ENCODE results near the gene MINDY1. TPM values are rescaled to one million over a fixed set of nuclear protein-coding genes. Genes with fewer than 3 reads are reported as not detected.

Gene MINDY1
- total RNA-seq, 1 experiment from 2014 or later: 15.8 TPM

DNA sequence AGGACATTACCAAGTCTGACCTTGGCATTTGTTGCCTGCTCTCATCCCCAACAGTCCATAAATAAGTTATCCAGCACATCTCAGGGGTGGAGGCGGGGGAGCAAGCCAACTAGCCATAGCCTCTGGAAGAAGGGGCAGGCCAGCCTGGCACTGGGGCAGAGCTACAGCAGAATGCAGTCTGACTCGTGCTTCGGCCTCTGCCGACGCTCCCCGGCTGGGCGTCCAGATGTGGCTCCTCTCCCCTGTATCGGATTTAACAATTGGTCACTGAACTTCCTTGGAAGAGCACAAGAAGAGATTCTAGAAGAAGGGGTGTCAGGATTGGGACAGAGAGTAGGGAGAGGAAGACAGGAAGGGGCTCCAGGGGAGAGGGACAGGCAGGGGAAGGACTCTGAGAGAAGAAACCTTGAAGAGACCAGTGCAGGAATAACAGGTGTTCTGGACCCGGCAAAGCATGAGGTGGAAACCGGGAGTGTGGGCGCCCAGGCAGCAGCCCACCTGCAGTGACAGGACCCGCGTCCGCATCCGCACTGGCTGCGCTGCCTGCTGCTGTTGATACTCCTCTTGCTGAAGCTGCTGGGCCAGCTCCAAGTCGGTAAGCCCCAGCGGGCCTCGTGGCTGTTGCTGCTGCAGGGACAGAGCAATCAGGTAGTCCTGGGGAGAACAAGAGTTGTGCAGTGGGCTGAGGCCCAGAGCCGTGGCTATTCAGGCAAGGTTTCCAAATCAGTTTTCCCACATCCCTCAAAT, 9.4 kb downstream of the MINDY1 start:
- no peaks in the 10 kb centered on the region for H3K9me3 ChIP-seq (ENCODE audit: control insufficient read depth, insufficient read depth, low read depth, low read length)
- TF ChIP-seq SIN3A (IDR thresholded peaks at IDR 0.05; ENCODE audit: borderline replicate concordance, insufficient read depth, low read depth, low read length) (no peak), POLR2AphosphoS5 (IDR thresholded peaks at IDR 0.05; ENCODE audit: low read depth, low read length) (no peak), TCF7L2 (IDR thresholded peaks at IDR 0.05; ENCODE audit: low read depth, low read length) (no peak)
- TF ChIP-seq, protein P1, sequence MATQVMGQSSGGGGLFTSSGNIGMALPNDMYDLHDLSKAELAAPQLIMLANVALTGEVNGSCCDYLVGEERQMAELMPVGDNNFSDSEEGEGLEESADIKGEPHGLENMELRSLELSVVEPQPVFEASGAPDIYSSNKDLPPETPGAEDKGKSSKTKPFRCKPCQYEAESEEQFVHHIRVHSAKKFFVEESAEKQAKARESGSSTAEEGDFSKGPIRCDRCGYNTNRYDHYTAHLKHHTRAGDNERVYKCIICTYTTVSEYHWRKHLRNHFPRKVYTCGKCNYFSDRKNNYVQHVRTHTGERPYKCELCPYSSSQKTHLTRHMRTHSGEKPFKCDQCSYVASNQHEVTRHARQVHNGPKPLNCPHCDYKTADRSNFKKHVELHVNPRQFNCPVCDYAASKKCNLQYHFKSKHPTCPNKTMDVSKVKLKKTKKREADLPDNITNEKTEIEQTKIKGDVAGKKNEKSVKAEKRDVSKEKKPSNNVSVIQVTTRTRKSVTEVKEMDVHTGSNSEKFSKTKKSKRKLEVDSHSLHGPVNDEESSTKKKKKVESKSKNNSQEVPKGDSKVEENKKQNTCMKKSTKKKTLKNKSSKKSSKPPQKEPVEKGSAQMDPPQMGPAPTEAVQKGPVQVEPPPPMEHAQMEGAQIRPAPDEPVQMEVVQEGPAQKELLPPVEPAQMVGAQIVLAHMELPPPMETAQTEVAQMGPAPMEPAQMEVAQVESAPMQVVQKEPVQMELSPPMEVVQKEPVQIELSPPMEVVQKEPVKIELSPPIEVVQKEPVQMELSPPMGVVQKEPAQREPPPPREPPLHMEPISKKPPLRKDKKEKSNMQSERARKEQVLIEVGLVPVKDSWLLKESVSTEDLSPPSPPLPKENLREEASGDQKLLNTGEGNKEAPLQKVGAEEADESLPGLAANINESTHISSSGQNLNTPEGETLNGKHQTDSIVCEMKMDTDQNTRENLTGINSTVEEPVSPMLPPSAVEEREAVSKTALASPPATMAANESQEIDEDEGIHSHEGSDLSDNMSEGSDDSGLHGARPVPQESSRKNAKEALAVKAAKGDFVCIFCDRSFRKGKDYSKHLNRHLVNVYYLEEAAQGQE (IDR thresholded peaks at IDR 0.05; ENCODE audit: insufficient read depth in 1 of 2, low read depth in 2 of 2, low read length in 1 of 2): no peak
- TF ChIP-seq, protein P2, sequence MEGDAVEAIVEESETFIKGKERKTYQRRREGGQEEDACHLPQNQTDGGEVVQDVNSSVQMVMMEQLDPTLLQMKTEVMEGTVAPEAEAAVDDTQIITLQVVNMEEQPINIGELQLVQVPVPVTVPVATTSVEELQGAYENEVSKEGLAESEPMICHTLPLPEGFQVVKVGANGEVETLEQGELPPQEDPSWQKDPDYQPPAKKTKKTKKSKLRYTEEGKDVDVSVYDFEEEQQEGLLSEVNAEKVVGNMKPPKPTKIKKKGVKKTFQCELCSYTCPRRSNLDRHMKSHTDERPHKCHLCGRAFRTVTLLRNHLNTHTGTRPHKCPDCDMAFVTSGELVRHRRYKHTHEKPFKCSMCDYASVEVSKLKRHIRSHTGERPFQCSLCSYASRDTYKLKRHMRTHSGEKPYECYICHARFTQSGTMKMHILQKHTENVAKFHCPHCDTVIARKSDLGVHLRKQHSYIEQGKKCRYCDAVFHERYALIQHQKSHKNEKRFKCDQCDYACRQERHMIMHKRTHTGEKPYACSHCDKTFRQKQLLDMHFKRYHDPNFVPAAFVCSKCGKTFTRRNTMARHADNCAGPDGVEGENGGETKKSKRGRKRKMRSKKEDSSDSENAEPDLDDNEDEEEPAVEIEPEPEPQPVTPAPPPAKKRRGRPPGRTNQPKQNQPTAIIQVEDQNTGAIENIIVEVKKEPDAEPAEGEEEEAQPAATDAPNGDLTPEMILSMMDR (IDR thresholded peaks at IDR 0.05): no peak
- peaks cover 5% of the 10 kb centered on the region; the same call in 1 of the 2 replicates for H3K4me1 ChIP-seq (ENCODE audit: control insufficient read depth, insufficient read depth, low read length)
- DNase-seq (ENCODE audit: low read depth, low spot score): no peak
- H3K36me3 ChIP-seq (ENCODE audit: control insufficient read depth, insufficient read depth, low read length): no peaks in the 10 kb centered on the region
- POLR2A ChIA-PET: no interaction called here
- in situ Hi-C loops (cut with HindIII; ENCODE audit: low pct_unique_long_range_greater_than_20kb, low sequenced_read_pairs) (no loop called here), intact Hi-C loops (cut with micrococcal nuclease; ENCODE audit: unreplicated experiment) (no loop called here)
- no peak overlapping the region for H3K4me3 ChIP-seq (ENCODE audit: low read depth in 2 of 2, low read length in 2 of 2)
- no TSS peak for BruUV-seq (replicated peaks)
- no peaks in the 10 kb centered on the region for H3K27me3 ChIP-seq (ENCODE audit: control insufficient read depth, insufficient read depth, low read length)
- no peak for ATAC-seq
- CTCF ChIA-PET: interaction anchor here (1.1 to 1.8 kb wide), 4 partner anchors 8 to 39 kb away, joined by 4 to 8 read pairs (median 5); no protein-coding TSS in a partner anchor
- H3K27ac ChIP-seq (ENCODE audit: low read length): no peak overlapping the region

DNA sequence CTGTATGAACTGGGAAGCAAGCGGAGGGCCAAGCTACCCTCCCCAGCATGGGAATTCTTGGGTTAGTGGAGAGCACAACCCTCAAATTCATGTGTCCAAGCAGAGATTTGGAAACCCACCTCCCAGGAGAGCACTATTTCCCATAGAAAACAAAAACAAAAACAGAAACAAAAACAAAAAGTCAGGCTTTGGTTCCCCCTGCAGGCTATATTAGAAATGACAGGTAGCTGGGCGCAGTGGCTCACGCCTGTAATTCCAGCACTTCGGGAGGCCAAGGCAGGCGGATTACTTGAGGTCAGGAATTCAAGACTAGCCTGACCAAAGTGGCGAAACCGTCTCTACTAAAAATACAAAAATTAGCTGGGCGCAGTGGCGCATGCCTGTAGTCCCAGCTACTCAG, 10.8 kb downstream of the MINDY1 start:
- in situ Hi-C loops (cut with HindIII; ENCODE audit: low pct_unique_long_range_greater_than_20kb, low sequenced_read_pairs): no loop called here
- no peaks in the 10 kb centered on the region for H3K27me3 ChIP-seq (ENCODE audit: control insufficient read depth, insufficient read depth, low read length)
- intact Hi-C loops (cut with micrococcal nuclease; ENCODE audit: unreplicated experiment): no loop called here
- no peaks in the 10 kb centered on the region for H3K36me3 ChIP-seq (ENCODE audit: control insufficient read depth, insufficient read depth, low read length)
- TF ChIP-seq TCF7L2 (IDR thresholded peaks at IDR 0.05; ENCODE audit: low read depth, low read length): no peak
- TF ChIP-seq, protein P2 (IDR thresholded peaks at IDR 0.05): peak; percentile 89
- ChIA-PET CTCF (interaction anchor here (0.5 to 1.8 kb wide), 18 partner anchors 9 to 740 kb away, joined by 3 to 13 read pairs (median 4); partner anchors contain the start of gene MINDY1), POLR2A (interaction anchor here (0.6 to 0.7 kb wide), 4 partner anchors 19 to 498 kb away, joined by 3 to 10 read pairs (median 4); no protein-coding TSS in a partner anchor)
- H3K27ac ChIP-seq (ENCODE audit: low read length): no peak overlapping the region
- no peak overlapping the region for H3K4me3 ChIP-seq (ENCODE audit: low read depth in 2 of 2, low read length in 2 of 2)
- peaks cover 5% of the 10 kb centered on the region; the same call in 1 of the 2 replicates for H3K4me1 ChIP-seq (ENCODE audit: control insufficient read depth, insufficient read depth, low read length)
- ATAC-seq (peak; percentile 69; the same call in 1 of the 2 replicates), DNase-seq (ENCODE audit: low read depth, low spot score) (no peak)
- no TSS peak for BruUV-seq (replicated peaks)
- no peaks in the 10 kb centered on the region for H3K9me3 ChIP-seq (ENCODE audit: control insufficient read depth, insufficient read depth, low read depth, low read length)
